EL (cell line): Measurements from ENCODE around the gene RCSD1.

Experiments used
- DNase-seq: peaks from one replicate; pipeline ENCODE4 v3.0.0-alpha.2; 2016

Gene RCSD1

DNA sequence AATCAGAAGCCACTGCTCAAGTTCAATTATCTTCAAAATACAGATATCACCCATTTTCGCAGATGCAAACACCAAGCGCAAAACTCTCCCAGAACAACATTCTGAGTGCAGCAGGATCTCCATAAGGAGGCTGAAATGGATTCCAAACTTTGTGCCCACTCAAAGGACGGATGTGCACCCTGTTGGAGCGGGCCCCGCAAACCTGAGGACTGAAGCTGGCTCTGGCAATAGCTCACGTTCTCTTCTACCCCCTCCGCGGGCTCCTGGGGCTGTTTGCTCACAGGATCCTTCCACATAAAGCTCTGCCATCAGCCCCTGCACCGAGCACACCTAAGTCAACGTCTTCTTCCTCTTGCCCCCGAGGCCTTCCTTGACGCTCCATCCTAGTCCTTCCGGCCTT is 11.7 kb upstream of the RCSD1 start:
- DNase-seq, result no peak

DNA sequence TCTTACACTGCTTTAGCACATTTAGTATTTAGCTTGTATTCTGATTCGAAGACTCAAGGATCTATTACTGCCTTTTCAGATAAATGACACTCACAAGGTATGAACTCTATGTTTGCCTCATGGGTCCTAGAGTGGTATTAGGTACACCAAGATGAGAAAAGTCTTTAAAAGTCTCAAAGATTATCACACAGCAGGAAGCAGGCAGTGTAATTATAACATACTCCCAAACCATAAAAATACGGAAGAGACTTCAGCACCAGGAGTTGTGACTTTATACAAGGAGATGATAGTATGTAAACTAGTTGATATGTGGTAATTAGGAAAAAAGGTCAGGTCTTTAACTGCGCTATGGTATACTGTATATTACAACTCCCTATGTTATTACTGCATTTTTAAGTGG is 11.2 kb upstream of the RCSD1 start:
- DNase-seq, result no peak

DNA sequence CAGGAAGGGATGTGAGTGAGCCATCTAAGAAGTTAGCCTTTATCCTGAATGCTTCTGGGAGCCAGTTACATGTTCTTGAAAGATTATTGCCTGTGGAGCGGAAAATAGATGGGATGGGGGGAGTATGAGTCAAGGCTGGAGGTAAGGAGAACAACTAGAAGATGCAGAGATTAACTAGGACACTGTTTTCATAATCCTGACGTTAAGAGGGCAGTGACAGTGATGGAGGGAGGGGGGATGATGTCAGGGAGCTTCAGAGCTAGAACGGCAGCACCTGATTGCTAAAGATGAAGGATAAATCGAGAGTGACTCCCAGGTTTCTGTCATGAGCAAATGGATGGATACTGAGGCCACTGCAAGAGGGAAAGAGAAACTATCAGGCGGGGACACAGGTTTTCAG is 10.0 kb upstream of the RCSD1 start:
- no peak for DNase-seq

DNA sequence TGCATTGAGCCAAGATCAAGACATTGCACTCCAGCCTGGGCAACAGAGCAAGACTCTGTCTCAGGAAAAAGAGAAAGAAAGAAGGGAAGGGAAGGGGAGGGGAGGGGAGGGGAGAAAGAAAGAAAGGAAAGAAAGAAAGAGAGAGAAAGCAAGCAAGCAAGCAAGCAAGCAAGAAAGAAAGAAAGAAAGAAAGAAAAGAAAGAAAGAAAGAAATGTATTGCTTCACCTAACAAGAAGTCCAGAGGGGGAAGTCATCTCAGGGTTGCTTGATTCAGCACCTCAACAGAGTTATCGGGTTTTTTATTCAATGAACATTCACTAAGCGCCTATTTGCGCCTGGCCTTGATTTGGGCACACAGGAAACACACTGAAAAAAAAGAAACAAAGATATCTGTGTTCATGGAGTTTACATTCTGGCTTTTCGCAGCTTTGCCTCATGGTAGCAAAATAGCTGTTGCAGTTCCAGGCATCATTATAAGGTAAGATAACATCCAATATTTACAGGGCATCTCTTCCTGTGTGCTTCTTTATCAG is 8.2 kb upstream of the RCSD1 start:
- no peak for DNase-seq

DNA sequence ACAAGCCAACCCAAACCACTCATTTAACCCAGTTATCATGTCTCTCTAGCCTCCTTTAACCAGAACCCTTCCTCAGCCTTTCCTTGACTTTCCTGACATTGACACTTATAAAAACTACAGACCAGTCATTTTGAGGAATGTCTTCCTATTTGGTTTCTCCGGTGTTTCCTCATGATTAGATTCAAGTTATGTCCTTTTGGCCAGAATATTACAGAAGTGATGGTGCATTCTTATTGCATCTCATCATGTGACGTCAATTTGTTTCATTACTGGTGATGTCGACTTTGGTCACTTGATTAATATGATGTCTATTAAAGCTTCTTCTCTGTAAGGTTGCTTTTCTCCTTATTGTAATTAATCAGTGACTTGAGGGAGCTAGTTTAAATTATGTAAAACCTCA is 6.1 kb upstream of the RCSD1 start:
- no peak for DNase-seq

DNA sequence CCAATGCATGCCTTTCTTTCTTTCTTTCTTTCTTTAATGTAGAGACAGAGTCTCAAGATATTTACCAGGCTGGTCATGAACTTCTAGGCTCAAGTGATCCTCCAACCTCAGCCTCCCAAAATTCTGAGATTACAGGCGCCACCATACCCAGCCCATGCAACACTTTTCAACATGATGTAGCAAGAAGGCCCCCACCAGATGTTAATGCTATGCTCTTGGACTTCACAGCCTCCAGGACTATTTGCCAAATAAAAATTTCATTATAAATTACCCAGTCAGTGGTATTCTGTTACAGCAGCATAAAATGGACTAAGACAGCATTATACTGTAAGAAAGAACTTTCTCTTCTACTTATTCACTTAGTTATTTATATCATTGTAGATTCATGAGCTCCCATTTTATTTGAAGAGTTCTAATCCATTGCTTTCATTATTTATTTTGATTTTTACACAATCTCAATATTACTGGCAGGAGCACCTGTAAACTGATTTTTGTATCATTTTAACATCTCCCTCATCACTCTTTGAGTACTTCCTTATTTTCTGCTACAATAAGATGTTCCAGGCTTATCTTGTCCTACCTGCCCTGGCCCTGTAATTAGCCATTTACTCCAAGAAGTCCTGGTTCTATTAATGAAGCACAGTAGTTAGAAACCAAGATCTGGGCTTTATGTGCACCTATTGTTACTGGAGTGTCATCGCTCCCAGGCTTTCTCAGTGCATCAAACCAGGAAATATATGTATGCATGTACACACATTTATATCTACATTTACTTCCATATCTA is 4.8 kb upstream of the RCSD1 start:
- no peak for DNase-seq

DNA sequence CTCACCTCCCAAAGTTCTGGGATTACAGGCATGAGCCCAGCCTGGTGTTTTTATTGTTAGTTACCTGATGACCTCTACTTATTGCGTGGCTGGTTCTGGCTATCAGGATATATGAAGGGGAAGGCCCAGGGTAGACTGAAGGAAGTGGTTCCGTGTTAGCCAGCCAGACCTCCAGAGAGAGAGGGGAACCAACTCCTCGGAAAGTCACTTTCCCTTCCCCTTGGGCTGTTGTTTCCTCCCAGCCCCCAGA is 2.5 kb upstream of the RCSD1 start:
- DNase-seq, result no peak

DNA sequence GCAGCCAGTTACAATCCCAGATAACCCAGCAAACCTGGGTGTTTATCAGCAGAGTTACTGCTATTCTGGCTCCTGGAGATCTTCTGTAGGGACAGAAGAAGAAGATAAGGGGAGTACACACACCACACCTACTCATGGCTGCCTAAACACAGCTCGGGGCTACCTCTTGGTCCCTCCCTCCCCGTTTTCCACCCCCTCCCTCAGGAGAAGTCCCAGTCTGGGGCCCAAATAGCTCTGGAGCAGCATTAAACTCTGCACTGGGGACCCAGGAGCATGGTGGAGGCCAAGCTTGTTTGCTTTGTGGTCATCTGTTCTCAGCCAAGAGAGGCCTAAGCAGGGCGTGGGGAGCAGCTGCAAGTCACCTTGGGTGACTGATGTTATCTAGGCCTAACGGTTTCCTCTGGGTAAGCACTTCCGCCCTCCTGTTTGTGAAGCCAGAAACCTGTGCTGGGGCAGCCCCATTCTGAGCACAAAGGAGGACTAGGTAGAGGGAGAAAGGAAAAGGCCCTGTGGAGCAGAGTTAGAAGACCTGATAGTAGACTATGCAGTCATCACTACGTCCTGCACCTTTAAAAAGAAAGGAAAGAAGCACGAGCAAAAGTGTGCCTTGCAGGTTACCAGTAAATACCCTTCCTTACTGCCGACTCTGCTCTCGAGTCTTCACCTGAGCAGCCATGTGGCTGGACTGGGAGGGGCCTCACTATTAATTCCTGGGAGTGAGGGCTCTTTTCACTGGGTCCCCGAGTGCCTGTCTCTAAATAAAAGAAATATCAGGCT is 2.0 kb upstream of the RCSD1 start:
- no peak for DNase-seq

DNA sequence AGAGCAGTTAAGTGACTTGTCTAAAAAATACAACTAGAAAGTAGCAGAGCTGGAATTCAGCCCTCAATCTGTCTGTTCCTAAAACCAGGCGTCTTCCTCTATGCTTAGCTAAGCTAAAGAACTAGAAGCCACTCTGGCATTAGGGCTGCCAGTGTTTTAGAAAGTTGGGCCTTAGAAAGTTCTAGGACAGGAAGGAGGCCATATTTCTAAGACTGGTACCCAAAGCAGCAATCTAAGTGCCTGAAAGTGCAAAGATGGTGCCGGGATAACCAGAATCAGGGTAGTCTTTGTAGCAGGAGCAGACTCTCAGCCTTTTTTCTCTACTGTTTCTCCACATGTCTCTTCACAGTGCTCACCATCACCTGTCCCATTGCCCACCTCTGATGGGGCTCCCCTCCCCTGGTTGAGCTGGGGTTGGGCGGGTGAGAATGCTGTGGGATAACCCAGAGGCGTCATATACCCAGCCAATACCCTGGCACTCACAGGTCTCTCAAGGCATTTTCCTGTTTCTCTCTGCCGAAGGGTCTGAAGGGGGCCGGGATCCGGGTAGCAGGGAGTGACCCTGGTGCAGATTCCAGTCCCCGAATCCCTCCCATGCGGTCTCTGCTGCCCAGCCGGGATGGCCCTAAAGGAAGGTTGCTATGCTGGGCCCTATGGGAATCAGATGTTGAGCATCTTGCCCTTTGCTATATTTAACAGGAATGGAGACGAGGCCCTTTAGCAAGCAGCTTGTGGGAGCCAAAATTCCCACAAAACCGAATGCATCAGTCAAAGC is 1.1 kb upstream of the RCSD1 start:
- no peak for DNase-seq

DNA sequence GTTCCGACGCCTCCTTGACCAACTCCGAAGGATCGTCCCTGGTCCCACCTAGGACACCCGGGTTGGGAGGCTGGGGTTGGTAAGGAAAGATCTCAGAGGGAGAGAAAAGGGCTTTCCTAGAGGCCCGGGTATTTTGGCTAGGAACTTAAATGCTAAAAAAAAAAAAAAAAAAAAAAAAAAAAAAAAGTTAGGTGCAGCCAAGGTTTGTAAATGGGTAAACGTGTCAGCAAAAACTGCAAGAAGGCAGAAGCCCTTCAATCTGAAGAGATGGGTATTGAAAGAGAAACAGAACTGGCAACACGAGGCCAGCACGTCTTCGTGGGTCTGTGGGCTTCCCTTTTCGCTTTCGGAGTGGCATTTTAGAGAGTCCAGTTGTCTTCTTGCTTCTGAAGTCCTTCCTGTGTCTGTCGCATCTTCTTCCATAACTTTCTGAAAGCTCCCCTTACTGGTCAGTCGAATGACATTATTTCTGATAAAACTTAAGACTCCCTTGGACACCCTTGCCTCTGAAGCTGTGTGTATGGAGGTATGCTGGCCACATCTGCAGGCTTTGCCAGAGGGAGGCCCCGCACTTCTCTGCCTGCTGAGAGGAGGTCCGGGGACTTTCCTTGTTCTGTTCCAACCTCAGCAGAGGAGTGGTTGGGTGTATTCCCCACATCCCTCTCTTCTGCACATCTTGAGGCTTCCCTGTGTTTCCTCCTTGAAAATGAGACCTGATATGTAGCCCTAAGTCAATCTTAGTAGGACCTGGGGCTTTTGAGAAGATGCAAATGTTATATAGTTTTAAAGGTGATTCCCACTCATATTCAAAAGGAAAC is 745 bp downstream of the RCSD1 start:
- DNase-seq, result no peak

DNA sequence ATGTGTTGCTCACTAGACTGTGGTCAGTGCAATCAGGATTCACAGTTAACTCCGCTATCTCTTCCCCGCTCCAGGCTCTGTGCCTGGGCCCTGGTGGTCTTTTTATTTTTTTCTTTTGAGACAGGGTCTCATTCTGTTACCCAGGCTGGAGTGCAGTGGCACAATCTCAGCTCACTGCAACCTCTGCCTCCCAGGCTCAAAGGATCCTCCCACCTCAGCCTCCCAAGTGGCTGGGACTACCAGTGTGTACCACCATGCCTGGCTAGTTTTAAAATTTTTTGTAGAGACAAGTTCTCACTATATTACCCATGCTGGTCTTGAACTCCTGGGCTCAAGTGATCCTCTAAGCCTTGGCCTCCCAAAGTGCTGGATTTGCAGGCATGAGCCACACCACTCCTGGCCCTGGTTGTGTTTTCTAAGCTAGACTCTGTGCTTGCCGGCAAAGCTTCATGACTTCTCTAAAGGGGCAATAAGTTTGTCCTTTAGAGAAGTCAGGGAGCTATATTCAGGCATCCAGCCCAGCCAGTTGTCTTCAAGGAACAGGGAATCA is 1.4 kb downstream of the RCSD1 start:
- DNase-seq, result no peak

DNA sequence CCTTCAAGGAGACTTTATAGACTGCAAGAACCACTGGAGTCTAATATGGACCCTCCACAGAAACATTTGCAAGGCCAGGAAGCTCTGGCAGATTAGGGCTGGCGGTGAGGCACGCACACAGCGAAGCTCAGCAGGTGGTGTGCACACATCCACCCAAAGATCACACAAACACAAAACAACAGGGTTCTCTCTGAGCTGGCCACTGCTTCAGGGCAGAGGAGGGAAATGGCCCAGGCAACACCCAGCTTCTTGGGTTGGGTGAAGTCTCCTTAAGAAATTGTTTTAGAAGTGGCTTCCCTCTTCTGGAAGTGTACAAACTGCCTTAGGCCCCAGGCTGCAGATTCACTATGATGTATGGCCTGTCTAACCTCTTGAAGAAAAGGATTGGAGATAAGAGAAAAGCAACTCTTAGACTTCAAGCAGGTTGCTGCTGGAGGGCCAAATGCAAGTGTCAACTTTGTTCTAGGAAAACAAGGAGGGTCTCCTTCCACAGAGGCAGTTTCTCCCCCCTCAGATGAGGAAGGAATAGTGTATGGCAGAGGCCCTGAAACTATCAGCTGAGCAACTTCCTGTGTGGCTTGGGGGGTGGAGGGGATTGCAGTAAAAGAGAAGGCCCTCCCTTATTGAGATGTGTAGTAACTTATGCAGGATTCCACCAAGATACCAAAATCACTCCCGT is 2.0 kb downstream of the RCSD1 start:
- DNase-seq, result no peak

DNA sequence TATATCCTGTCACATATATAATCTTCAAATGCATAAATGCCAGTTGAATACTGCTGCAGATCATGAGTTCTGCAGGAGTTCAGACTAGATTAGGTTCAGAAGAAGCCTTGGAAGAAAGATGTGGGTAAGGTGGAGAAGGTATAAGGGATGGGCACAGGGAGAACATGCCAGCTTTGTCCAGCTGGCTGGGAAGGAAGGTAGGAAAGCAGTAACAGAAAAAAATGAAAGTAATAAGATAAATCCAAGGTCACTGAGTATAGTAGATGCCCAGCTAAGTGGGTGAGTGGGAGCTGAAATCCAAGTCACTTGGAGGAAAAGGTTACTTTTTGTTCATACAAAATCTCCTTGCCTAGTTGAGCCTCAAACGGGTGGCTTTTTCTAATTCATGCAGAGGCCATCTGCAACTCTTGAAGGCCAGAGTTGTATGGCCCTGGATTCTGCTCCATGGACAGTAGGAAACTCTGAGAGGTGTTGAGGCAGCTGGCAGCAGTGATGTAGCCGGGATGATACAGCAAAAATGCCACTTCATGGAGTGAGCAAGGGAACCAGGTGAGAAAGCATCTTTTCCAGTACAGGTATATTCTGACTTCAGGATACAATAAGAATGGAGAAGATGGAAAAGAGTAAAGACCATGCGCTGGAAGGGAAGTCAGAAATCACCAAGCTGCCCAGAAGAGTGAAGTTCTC is 3.4 kb downstream of the RCSD1 start:
- no peak for DNase-seq

DNA sequence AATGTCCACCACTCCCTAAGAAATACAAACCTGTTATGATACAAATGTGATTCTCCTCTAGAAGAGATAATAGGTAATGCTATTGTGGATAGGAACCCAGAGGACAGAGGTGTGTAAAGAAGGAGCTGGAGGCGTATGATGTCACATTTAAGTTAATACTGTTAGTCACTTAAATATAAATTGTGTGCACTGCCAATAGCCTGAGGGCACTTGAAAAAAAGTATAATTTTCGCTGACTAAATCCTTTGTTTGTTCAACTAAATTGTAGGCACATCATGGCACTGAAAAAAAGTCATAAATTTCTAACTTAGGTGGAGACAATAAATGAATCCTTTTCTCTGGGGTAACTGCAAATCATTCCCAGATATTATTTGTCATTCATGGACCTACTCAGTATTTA is 4.4 kb downstream of the RCSD1 start:
- DNase-seq, result no peak

DNA sequence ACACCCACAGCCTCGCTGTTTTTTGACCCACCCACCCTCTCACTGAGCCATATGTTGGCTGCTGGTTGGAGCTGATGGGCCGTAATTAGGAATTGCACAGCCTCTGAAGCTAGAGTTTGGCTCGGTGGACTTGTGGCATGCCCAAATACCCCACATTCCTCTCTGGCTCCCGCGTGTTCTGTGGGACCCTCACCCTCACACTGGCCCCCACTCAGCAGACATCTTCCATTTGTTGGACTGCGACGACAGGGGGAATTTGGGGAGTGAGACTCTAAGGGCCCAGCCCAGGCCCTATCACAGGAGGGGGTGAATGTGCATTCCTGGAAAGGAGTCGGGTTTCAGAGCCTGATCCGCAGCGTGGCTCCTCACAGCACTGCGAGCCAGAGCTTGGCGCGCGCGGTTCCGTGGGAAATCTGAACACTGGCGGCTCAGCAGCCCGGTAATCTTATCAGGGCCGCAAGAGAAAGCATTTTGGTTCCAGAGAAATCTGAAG is 5.2 kb downstream of the RCSD1 start:
- DNase-seq, result no peak

DNA sequence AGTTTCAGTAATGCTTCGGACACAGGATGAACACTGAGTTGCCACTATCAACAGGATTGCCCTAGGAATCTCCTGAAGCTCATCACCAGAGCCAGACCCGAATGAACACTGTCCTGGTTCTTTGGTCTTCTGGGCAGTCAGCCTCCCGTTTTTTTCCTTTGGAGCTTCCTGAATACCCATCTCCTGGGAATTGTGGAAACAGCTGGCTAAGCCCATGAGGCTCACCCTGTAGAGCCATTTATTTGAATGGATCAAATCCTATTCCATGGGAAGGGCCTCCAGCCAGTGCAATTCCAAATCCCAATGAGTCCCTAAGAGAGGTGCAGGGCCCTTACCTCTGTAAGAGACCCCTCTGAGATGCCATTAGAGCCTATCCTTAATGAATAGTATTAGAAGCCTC is 5.9 kb downstream of the RCSD1 start:
- DNase-seq, result no peak

DNA sequence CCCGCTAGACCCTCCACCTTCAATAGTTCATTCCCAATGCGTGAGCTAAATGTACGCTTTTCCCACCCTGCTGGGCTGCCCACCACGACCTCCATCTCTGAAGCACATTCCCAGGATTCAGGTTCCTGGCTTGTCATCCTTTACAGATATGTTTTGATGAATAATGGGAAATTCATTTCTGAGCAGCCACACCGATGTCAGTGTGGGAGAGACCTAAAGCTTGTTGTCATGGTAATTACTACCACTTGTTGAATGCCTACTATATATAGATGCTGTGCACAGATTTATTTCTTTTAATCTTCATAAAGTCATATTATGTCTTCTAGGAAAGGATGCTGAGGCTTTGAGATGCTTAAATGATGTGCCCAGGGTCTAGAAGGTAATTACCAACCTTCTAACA is 8.0 kb downstream of the RCSD1 start:
- no peak for DNase-seq

DNA sequence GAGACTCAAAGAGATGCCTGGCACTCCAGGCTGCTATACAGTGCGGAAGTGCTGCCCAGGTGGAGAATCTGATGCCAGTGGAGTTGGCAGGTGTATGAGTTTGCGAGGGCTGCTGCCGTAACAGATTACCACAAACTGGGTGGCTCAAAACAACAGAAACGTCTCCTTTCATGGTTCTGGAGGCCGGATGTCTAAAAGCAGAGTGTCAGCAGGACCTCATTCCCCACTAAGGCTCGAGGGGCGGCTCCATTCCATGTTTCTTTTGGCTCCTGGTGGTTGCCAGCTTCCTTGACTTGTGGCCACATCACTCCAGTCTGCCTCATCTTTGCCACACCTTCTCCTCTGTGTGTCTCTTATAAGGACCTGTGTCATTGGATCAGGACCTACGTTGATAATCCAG is 10.0 kb downstream of the RCSD1 start:
- no peak for DNase-seq

DNA sequence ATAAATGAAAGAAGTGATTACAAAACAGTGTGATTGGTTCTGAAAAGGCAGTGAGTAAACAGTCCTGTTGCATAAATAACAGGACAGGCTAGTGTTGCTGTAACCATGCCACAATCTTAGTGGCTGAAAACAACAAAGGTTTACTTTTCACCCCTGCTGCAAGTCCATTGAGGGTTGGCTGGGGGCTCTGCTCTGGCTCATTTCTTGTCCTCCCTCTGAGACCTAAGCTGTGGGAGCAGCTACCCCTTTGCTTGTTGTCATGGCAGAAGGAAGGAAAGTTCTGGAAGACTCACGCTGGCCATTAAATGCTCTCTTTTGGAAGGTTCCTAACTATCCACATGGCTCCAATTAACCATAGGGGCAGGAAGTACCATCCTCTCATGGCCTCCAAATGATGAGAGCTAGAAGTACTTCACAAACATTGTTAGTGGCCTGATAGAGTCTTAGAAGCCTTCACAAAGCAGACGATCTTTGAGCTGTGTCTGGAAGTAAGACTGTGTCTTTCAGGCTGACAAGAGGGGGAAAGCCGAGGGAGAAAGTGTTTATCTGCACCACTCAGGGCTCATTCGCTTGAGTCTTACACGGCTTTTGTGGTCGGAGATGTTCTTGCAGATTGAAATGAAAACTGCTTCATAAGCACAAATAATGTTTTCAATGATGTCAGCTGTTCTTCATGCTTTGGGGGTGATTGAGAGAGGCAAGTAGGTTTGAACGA is 11.9 kb downstream of the RCSD1 start:
- DNase-seq, result no peak

DNA sequence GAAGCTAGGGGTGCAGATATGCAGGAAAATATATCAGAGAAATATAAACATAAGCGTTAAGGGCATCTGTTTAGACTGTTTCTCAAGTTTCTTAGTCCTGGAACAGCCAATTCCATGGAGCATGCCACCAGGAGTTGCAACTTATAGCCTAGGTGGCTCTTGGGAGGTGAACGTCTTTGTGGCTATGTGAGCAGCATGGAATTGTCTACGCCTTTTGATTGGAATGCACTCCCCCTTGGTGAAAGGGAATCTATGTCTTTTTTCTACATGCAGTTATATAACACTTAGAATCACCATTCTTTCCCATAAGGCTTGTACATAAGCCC is 12.4 kb downstream of the RCSD1 start:
- no peak for DNase-seq

DNA sequence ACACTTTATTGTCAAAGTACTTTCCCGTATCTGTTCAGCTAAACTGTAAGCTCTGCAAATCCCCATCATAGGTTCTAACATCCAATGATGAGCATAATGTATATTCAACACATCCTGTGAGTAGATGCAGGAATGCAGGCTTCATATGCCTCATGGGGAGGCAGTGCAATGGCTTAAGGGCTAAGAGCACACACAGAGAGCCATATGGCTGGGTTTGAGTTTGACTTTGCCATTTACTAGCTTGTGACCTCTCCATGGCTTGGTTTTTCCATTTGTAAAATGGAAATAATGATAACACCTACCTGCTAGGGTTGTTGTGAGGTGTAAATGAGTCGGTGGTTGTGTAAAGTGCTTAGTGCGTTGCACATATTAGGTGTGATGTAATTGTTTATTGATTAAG is 13.4 kb downstream of the RCSD1 start:
- no peak for DNase-seq
